Measurements from ENCODE around the gene EVX2. TPM values are rescaled to one million over a fixed set of nuclear protein-coding genes. Genes with fewer than 3 reads are reported as not detected.

EVX2 gene
- total and polyA plus RNA-seq, 2 donors, result not detected

- Histone ChIP-seq H3K9me3 (ENCODE audit: control insufficient read depth in 2 of 2, insufficient read depth in 1 of 2, low read length in 1 of 2) (no peaks in the 10 kb centered on the region), H3K27ac (ENCODE audit: low read depth in 1 of 2, low read length in 1 of 2) (no peak overlapping the region), H3K27me3 (ENCODE audit: control insufficient read depth in 2 of 2, insufficient read depth in 1 of 2, low read length in 1 of 2) (peaks cover 89 to 98% of the 10 kb centered on the region in 2 donors), H3K4me3 (ENCODE audit: low read length in 2 of 2) (no peak overlapping the region), H3K4me1 (ENCODE audit: control insufficient read depth in 2 of 2, insufficient read depth in 2 of 2, low read length in 2 of 2) (peaks cover 0 to 3% of the 10 kb centered on the region in 2 donors), H3K36me3 (ENCODE audit: control insufficient read depth in 2 of 2, insufficient read depth in 2 of 2, low read length in 1 of 2) (no peaks in the 10 kb centered on the region)
- WGBS, result 22% methylated on average over 7 of the region's 7 CpGs
- DNase-seq (ENCODE audit: low read depth in 6 of 9, low spot score in 9 of 9), result no peak
Observed at GRCh38 chr2:176110415-176111308, 26.9 kb upstream of the EVX2 start.

DNA sequence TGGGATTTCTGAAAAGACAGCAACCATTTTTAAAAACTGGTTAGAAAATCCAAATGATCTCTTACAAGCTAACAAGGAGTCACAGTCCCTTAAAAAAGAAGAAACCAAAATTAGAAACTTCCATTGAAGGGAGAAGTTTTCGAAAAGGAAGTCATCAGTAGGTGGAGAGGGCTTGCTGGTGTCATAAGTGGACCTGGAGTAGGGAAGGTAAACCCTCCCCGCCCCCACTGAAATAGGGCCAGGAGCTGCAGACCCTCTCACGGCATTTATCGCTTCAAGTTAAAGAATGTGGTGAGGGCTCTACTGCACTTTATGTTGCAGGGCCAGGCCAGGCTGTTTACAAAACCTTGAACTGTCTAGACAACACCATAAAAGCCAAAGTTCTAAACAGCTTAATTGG is 26.2 kb upstream of the EVX2 start:
- no peak overlapping the region for H3K4me3 ChIP-seq (ENCODE audit: low read length in 2 of 2)
- no peak overlapping the region for H3K27ac ChIP-seq (ENCODE audit: low read depth in 1 of 2, low read length in 1 of 2)
- no peak for DNase-seq (ENCODE audit: low read depth in 6 of 9, low spot score in 9 of 9)
- 15% methylated on average over 4 of the region's 4 CpGs for WGBS
- peaks cover 89 to 98% of the 10 kb centered on the region in 2 donors for H3K27me3 ChIP-seq (ENCODE audit: control insufficient read depth in 2 of 2, insufficient read depth in 1 of 2, low read length in 1 of 2)
- peaks cover 0 to 3% of the 10 kb centered on the region in 2 donors for H3K4me1 ChIP-seq (ENCODE audit: control insufficient read depth in 2 of 2, insufficient read depth in 2 of 2, low read length in 2 of 2)
- no peaks in the 10 kb centered on the region for H3K9me3 ChIP-seq (ENCODE audit: control insufficient read depth in 2 of 2, insufficient read depth in 1 of 2, low read length in 1 of 2)
- H3K36me3 ChIP-seq (ENCODE audit: control insufficient read depth in 2 of 2, insufficient read depth in 2 of 2, low read length in 1 of 2), result no peaks in the 10 kb centered on the region

GRCh38 chr2:176109192-176109901 is 25.6 kb upstream of the EVX2 start:
- DNase-seq (ENCODE audit: low read depth in 6 of 9, low spot score in 9 of 9), result no peak
- H3K9me3 ChIP-seq (ENCODE audit: control insufficient read depth in 2 of 2, insufficient read depth in 1 of 2, low read length in 1 of 2), result peaks cover 0 to 3% of the 10 kb centered on the region in 2 donors
- peaks cover 89 to 98% of the 10 kb centered on the region in 2 donors for H3K27me3 ChIP-seq (ENCODE audit: control insufficient read depth in 2 of 2, insufficient read depth in 1 of 2, low read length in 1 of 2)
- peaks cover 0 to 3% of the 10 kb centered on the region in 2 donors for H3K4me1 ChIP-seq (ENCODE audit: control insufficient read depth in 2 of 2, insufficient read depth in 2 of 2, low read length in 2 of 2)
- H3K4me3 ChIP-seq (ENCODE audit: low read length in 2 of 2), result no peak overlapping the region
- no peaks in the 10 kb centered on the region for H3K36me3 ChIP-seq (ENCODE audit: control insufficient read depth in 2 of 2, insufficient read depth in 2 of 2, low read length in 1 of 2)
- H3K27ac ChIP-seq (ENCODE audit: low read depth in 1 of 2, low read length in 1 of 2), result no peak overlapping the region
- 12% methylated on average over 26 of the region's 26 CpGs for WGBS

DNA sequence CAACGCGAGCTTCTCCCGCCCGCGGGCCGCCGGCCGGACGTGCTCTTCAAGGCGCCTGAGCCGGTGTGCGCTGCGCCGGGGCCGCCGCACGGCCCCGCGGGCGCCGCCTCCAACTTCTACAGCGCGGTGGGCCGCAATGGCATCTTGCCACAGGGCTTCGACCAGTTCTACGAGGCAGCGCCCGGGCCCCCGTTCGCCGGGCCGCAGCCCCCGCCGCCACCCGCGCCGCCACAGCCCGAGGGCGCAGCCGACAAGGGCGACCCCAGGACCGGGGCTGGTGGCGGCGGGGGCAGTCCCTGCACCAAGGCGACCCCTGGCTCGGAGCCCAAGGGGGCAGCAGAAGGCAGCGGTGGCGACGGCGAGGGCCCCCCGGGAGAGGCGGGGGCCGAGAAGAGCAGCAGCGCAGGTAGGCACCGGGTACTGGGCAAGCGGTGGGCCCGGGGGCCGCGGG is 24.0 kb upstream of the EVX2 start:
- 5% methylated on average over 59 of the region's 59 CpGs for WGBS
- Histone ChIP-seq H3K4me3 (ENCODE audit: low read length in 2 of 2) (no peak overlapping the region), H3K36me3 (ENCODE audit: control insufficient read depth in 2 of 2, insufficient read depth in 2 of 2, low read length in 1 of 2) (no peaks in the 10 kb centered on the region), H3K9me3 (ENCODE audit: control insufficient read depth in 2 of 2, insufficient read depth in 1 of 2, low read length in 1 of 2) (peaks cover 0 to 4% of the 10 kb centered on the region in 2 donors), H3K4me1 (ENCODE audit: control insufficient read depth in 2 of 2, insufficient read depth in 2 of 2, low read length in 2 of 2) (peaks cover 0 to 3% of the 10 kb centered on the region in 2 donors), H3K27ac (ENCODE audit: low read depth in 1 of 2, low read length in 1 of 2) (no peak overlapping the region), H3K27me3 (ENCODE audit: control insufficient read depth in 2 of 2, insufficient read depth in 1 of 2, low read length in 1 of 2) (peaks cover 93 to 98% of the 10 kb centered on the region in 2 donors)
- DNase-seq (ENCODE audit: low read depth in 6 of 9, low spot score in 9 of 9), result no peak

DNA sequence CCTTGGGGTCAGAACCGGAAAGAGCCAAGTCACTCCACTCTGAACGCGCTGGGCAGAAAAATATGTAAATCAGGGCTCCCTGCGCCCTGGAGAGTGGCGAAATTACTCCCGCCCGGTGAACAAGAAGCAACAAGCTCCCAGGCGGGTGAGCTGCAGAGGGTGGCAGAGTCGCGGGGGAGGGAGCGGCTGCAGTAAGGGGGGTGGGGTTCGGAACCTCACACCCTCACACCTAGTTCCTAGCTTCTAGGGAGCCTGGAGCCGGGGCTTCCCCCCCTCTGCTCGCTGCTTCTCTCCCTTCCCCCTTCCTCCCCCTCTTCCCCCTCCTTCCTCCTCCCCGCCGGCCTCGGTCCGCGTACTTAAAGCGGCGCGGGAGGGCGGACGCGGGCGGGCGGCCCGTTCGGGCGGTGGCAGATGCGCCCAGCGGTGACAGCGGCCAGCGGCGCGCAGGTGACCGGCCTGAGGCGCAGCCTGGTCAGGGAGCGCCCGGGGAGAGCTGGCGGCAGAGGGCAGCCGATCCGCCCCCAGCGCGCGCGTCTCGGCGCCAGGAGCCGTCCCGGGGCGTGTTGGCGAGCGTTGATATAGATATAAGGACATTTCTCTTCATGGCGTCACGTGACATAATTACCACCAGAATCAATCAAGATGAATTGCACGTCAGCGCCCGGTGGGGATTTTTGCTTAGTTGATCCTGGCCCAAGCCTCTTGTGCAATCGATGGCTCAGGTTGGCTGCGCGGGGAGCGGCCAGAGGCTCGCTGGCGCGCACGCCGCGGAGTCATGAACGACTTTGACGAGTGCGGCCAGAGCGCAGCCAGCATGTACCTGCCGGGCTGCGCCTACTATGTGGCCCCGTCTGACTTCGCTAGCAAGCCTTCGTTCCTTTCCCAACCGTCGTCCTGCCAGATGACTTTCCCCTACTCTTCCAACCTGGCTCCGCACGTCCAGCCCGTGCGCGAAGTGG is 23.1 kb upstream of the EVX2 start, which contains the start of gene HOXD11:
TSS of gene HOXD11 (plus strand) at position 700 of the 959 bp plus-strand sequence. CDS start at position 776, 76 bp downstream.
- Histone ChIP-seq H3K36me3 (ENCODE audit: control insufficient read depth in 2 of 2, insufficient read depth in 2 of 2, low read length in 1 of 2) (no peaks in the 10 kb centered on the region), H3K27ac (ENCODE audit: low read depth in 1 of 2, low read length in 1 of 2) (no peak within 1 kb of the TSS), H3K27me3 (ENCODE audit: control insufficient read depth in 2 of 2, insufficient read depth in 1 of 2, low read length in 1 of 2) (peaks cover 93 to 98% of the 10 kb centered on the region in 2 donors), H3K4me1 (ENCODE audit: control insufficient read depth in 2 of 2, insufficient read depth in 2 of 2, low read length in 2 of 2) (peaks cover 0 to 3% of the 10 kb centered on the region in 2 donors), H3K9me3 (ENCODE audit: control insufficient read depth in 2 of 2, insufficient read depth in 1 of 2, low read length in 1 of 2) (peaks cover 0 to 4% of the 10 kb centered on the region in 2 donors), H3K4me3 (ENCODE audit: low read length in 2 of 2) (no peak within 1 kb of the TSS)
- WGBS, result 4% methylated on average over 85 of the region's 85 CpGs
- no peak for DNase-seq (ENCODE audit: low read depth in 6 of 9, low spot score in 9 of 9)

- Histone ChIP-seq H3K36me3 (ENCODE audit: control insufficient read depth in 2 of 2, insufficient read depth in 2 of 2, low read length in 1 of 2) (no peaks in the 10 kb centered on the region), H3K27me3 (ENCODE audit: control insufficient read depth in 2 of 2, insufficient read depth in 1 of 2, low read length in 1 of 2) (peaks cover 89 to 98% of the 10 kb centered on the region in 2 donors), H3K9me3 (ENCODE audit: control insufficient read depth in 2 of 2, insufficient read depth in 1 of 2, low read length in 1 of 2) (peaks cover 0 to 4% of the 10 kb centered on the region in 2 donors), H3K4me3 (ENCODE audit: low read length in 2 of 2) (no peak overlapping the region), H3K4me1 (ENCODE audit: control insufficient read depth in 2 of 2, insufficient read depth in 2 of 2, low read length in 2 of 2) (peaks cover 0 to 3% of the 10 kb centered on the region in 2 donors), H3K27ac (ENCODE audit: low read depth in 1 of 2, low read length in 1 of 2) (no peak overlapping the region)
- DNase-seq (ENCODE audit: low read depth in 6 of 9, low spot score in 9 of 9), result no peak
- 7% methylated on average over 25 of the region's 25 CpGs for WGBS
Observed at GRCh38 chr2:176105730-176106580, 22.2 kb upstream of the EVX2 start.

GRCh38 chr2:176105078-176105729 is 21.4 kb upstream of the EVX2 start:
- Histone ChIP-seq H3K4me3 (ENCODE audit: low read length in 2 of 2) (no peak overlapping the region), H3K27me3 (ENCODE audit: control insufficient read depth in 2 of 2, insufficient read depth in 1 of 2, low read length in 1 of 2) (peaks cover 91 to 98% of the 10 kb centered on the region in 2 donors), H3K9me3 (ENCODE audit: control insufficient read depth in 2 of 2, insufficient read depth in 1 of 2, low read length in 1 of 2) (peaks cover 0 to 9% of the 10 kb centered on the region in 2 donors), H3K36me3 (ENCODE audit: control insufficient read depth in 2 of 2, insufficient read depth in 2 of 2, low read length in 1 of 2) (no peaks in the 10 kb centered on the region), H3K4me1 (ENCODE audit: control insufficient read depth in 2 of 2, insufficient read depth in 2 of 2, low read length in 2 of 2) (peaks cover 0 to 3% of the 10 kb centered on the region in 2 donors), H3K27ac (ENCODE audit: low read depth in 1 of 2, low read length in 1 of 2) (no peak overlapping the region)
- 11% methylated on average over 25 of the region's 25 CpGs for WGBS
- DNase-seq (ENCODE audit: low read depth in 6 of 9, low spot score in 9 of 9), result no peak
